Endothelial cell of umbilical vein (primary cell): Measurements from ENCODE around the gene UGT1A9.

Experiments
- CTCF ChIP-seq, 2 donors: IDR thresholded peaks; 1 replicate in 1 of 2; 2 replicates in 1 of 2; pipeline ENCODE4 v1.5.1; 2011; ENCODE audit warnings: low read length in 2 of 2, mild to moderate bottlenecking in 2 of 2, moderate library complexity in 2 of 2, control low read depth in 1 of 2, inconsistent platforms in 1 of 2, low read depth in 1 of 2; ENCODE audit not compliant: insufficient read depth in 1 of 2; ENCODE audit errors: extremely low read depth in 1 of 2
- EZH2 ChIP-seq: IDR thresholded peaks from 2 replicates; pipeline ENCODE4 v1.6.1; 2012; ENCODE audit warnings: borderline replicate concordance, low read depth, mild to moderate bottlenecking, moderate library complexity, low read length, inconsistent platforms; ENCODE audit not compliant: severe bottlenecking
- FOS ChIP-seq: IDR thresholded peaks from 2 replicates; pipeline ENCODE4 v1.6.1; 2011; ENCODE audit warnings: mild to moderate bottlenecking, low read length, moderate library complexity, borderline replicate concordance; ENCODE audit not compliant: insufficient read depth
- GATA2 ChIP-seq: IDR thresholded peaks from 2 replicates; pipeline ENCODE4 v1.7.0; 2011; ENCODE audit warnings: low read depth, mild to moderate bottlenecking, moderate library complexity, mixed read lengths, low read length; ENCODE audit not compliant: insufficient read length, insufficient read depth
- JUN ChIP-seq: IDR thresholded peaks from 2 replicates; pipeline ENCODE4 v1.6.1; 2011; ENCODE audit warnings: borderline replicate concordance, low read depth; ENCODE audit not compliant: insufficient read length, insufficient read depth
- MAX ChIP-seq: IDR thresholded peaks from 2 replicates; pipeline ENCODE4 v1.6.1; 2011; ENCODE audit not compliant: insufficient read depth, insufficient read length
- POLR2A ChIP-seq: IDR thresholded peaks from 2 replicates; pipeline ENCODE4 v1.6.1; 2012; ENCODE audit warnings: low read depth, mild to moderate bottlenecking, control low read depth, low read length
- POLR2AphosphoS5 ChIP-seq: IDR thresholded peaks from 2 replicates; pipeline ENCODE4 v1.6.1; 2012; ENCODE audit warnings: low read depth, mild to moderate bottlenecking, control low read depth, low read length, moderate library complexity; ENCODE audit not compliant: insufficient read depth

DNA sequence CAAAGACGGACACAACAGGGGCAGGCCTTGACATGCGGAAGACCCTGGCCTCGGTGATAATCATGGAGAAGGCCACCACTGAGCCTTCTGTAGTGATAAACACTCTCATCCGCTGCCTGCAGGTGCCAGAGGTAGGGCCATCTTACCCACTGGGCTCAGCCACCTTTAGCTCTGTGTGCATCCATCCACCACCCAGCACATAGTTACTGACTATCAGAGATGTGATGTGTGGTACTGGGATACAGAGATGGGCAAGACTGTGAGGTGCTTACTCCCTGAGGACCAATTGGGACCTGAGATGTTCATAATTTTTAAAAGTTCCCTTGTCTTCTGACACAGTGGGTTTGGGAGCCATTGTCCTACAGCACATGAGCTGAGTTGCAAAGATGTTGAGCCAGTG is 108.0 kb downstream of the UGT1A9 start:
- no peak for TF ChIP-seq CTCF (IDR thresholded peaks at IDR 0.05; ENCODE audit: extremely low read depth in 1 of 2, insufficient read depth in 1 of 2, low read depth in 1 of 2, low read length in 2 of 2)
- no peak for TF ChIP-seq MAX
- TF ChIP-seq EZH2: no peak
- no peak for TF ChIP-seq POLR2A
- TF ChIP-seq POLR2AphosphoS5: no peak
- TF ChIP-seq JUN: no peak
- TF ChIP-seq FOS: no peak
- no peak for TF ChIP-seq GATA2
